Coronary artery (tissue), 2 donors: ENCODE data around the gene LPAR6.

Experiments
- DNase-seq: peaks from one replicate; pipeline ENCODE4 v3.0.0-alpha.2; 2017; ENCODE audit warnings: low spot score
- H3K27ac ChIP-seq, 2 donors: fragments of 200-600 bp; sonication (generic); one replicate each; pipeline ENCODE4 v1.5.1; 2016 to 2019
- H3K4me3 ChIP-seq: fragments of 200-600 bp; sonication (generic); 2 replicates; pipeline ENCODE4 v1.5.1; 2016; ENCODE audit warnings: mild to moderate bottlenecking, moderate library complexity
- CTCF ChIP-seq: fragments of 200-600 bp; sonication (generic); IDR thresholded peaks from one replicate; pipeline ENCODE4 v1.5.1; 2019; ENCODE audit warnings: antibody characterized with exemption

Gene LPAR6

DNA sequence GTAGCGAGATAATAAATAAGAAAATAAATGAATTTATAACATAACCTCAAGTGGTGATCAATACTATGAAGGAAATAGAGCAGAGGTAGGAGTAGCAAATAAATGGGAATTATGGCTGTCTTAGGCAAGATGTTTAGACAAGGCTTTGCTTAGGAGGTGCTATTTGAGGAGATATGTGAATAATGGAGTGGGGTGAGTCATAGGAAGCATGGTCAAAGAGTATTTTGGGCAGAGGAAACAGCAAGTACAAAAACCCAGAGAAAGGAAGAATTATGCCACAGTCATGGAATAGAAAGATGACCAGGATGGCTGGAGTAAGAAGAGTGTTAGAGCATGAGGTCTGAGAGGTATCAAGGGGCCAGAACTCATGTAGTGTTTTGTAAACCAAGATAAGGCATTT, 33.6 kb upstream of the LPAR6 start:
- no peak for TF ChIP-seq CTCF
- Histone ChIP-seq H3K4me3 (no peak overlapping the region), H3K27ac (peak overlapping the region; percentile 41 to 65)
- no peak for DNase-seq

DNA sequence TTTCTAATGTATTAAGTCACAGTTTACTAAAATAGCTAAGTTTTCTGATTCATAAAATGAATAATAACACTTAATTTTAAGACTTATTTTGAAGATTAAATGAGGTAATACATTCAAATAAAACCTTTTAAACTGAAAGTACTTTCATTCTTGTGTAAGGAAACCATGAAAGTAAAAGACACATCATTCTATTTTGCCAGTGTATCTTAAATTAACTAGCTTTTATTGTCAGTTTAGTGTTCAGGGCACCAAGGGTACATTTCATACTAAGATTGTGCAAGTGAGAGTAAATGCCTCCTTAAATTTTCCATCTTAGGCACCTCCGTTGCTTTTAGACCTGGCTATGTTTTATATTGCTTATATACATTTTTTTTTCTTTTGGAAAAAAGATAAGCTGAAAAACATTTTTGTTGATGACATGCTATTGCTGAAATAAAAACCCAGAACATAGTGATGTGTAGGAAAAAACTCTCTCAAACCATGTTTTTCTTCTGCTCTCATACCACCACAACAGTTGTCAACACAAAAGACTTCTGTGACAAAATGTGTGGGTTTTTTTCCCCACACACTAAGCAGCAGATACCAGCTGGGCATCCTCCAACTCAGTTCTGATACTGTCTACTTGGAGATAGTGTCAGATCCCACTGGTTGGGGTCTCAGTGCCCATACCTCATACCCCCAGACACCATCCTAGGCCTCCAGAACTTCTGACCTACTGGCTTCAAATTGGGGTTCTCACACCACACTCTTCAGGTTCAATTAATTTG, 30.7 kb upstream of the LPAR6 start:
- no peak overlapping the region for H3K27ac ChIP-seq
- no peak overlapping the region for H3K4me3 ChIP-seq
- no peak for DNase-seq
- TF ChIP-seq CTCF: no peak

- H3K27ac ChIP-seq: peak overlapping the region; percentile 33 to 65
- no peak for TF ChIP-seq CTCF
- no peak overlapping the region for H3K4me3 ChIP-seq
- DNase-seq: peak; percentile 84
Measured at GRCh38 chr13:48437371-48437770, 24.5 kb upstream of the LPAR6 start.

DNA sequence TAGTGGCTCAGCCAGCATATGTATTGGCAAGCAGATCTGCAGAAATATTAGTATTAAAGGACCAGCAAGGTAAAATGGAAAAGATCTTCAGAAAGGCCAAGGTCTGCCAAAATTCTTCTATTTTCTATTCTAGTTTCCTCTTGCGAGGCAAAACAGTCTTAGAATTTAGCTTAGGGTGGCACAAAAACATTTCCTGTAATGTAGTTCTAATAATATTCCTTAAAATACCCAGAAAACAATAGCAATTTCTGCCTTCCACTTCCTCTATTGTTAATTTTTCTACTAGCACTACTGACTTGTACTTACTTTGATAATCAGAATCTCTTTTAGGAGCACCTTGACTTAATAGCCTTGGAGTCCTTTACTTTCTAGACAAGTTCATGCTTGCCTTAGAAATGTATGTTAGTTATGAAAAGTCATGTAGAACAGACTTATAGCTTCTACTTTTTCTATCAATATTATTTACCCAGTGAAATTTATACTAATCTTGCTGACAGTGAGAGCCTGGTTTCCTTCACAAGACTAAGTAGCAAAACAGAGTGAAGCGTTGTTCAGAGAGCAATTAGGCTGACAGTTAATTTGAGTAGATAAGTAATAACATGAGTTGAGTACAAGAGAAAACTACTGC, 23.9 kb upstream of the LPAR6 start:
- no peak for DNase-seq
- H3K27ac ChIP-seq: peak overlapping the region; percentile 33 to 65
- no peak overlapping the region for H3K4me3 ChIP-seq
- no peak for TF ChIP-seq CTCF

GRCh38 chr13:48434200-48434599, 21.3 kb upstream of the LPAR6 start:
- Histone ChIP-seq H3K27ac (no peak overlapping the region), H3K4me3 (no peak overlapping the region)
- no peak for DNase-seq
- no peak for TF ChIP-seq CTCF

- TF ChIP-seq CTCF: no peak
- no peak for DNase-seq
- Histone ChIP-seq H3K4me3 (no peak overlapping the region), H3K27ac (peak overlapping the region; percentile 25 to 42)
Measured at GRCh38 chr13:48431987-48432615, 19.2 kb upstream of the LPAR6 start.
